ENCODE results near the gene AVEN. TPM values are rescaled to one million over a fixed set of nuclear protein-coding genes. Genes with fewer than 3 reads are reported as not detected.

The AVEN gene
- total RNA-seq, 4 donors from 2014 or later, result 7.7 to 12.9 (median 10.1) TPM

- intact Hi-C loops (cut with DNase I), result no loop called here
- H3K27me3 ChIP-seq, result no peaks in the 10 kb centered on the region
- peaks cover 4 to 8% of the 10 kb centered on the region in 2 donors for H3K4me1 ChIP-seq
- TF ChIP-seq, protein P1, sequence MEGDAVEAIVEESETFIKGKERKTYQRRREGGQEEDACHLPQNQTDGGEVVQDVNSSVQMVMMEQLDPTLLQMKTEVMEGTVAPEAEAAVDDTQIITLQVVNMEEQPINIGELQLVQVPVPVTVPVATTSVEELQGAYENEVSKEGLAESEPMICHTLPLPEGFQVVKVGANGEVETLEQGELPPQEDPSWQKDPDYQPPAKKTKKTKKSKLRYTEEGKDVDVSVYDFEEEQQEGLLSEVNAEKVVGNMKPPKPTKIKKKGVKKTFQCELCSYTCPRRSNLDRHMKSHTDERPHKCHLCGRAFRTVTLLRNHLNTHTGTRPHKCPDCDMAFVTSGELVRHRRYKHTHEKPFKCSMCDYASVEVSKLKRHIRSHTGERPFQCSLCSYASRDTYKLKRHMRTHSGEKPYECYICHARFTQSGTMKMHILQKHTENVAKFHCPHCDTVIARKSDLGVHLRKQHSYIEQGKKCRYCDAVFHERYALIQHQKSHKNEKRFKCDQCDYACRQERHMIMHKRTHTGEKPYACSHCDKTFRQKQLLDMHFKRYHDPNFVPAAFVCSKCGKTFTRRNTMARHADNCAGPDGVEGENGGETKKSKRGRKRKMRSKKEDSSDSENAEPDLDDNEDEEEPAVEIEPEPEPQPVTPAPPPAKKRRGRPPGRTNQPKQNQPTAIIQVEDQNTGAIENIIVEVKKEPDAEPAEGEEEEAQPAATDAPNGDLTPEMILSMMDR (IDR thresholded peaks at IDR 0.05), result no peak
- TF ChIP-seq POLR2A (IDR thresholded peaks at IDR 0.05), result no peak
- DNase-seq, result no peak
- no peaks in the 10 kb centered on the region for H3K9me3 ChIP-seq
- H3K27ac ChIP-seq, result no peak overlapping the region
- no peaks in the 10 kb centered on the region for H3K36me3 ChIP-seq
- H3K4me3 ChIP-seq (replicated peaks in 1 of 3), result no peak overlapping the region
- WGBS, 2 donors, result 79 to 90% methylated on average over 1 of the region's 1 CpG
Observed at GRCh38 chr15:34039790-34040113, 748 bp upstream of the AVEN start.

- peak; percentile 81 to 85 for DNase-seq
- Histone ChIP-seq H3K4me3 (replicated peaks in 1 of 3) (peak overlapping the region; percentile 36 to 91 (median 74)), H3K36me3 (no peaks in the 10 kb centered on the region), H3K27me3 (no peaks in the 10 kb centered on the region), H3K27ac (peak overlapping the region; percentile 76 to 79 (median 77)), H3K9me3 (no peaks in the 10 kb centered on the region), H3K4me1 (peaks cover 4 to 8% of the 10 kb centered on the region in 2 donors)
- TF ChIP-seq, protein P1 (IDR thresholded peaks at IDR 0.05), result no peak
- TF ChIP-seq POLR2A (IDR thresholded peaks at IDR 0.05), result peak in 1 of 2 donors; percentile 69
- intact Hi-C loops (cut with DNase I), result no loop called here
- WGBS, 2 donors, result 6 to 12% methylated on average over 8 to 19 of the region's 70 CpGs
Observed at GRCh38 chr15:34038023-34038870, 757 bp downstream of the AVEN start.

GRCh38 chr15:34031987-34032760 is 6.8 kb downstream of the AVEN start:
- TF ChIP-seq, protein P1 (IDR thresholded peaks at IDR 0.05), result no peak
- no peak for TF ChIP-seq POLR2A (IDR thresholded peaks at IDR 0.05)
- no peak overlapping the region for H3K27ac ChIP-seq
- H3K36me3 ChIP-seq, result no peaks in the 10 kb centered on the region
- 89 to 91% methylated on average over 10 of the region's 10 CpGs for WGBS, 2 donors
- H3K9me3 ChIP-seq, result no peaks in the 10 kb centered on the region
- no peaks in the 10 kb centered on the region for H3K4me1 ChIP-seq
- H3K27me3 ChIP-seq, result no peaks in the 10 kb centered on the region
- intact Hi-C loops (cut with DNase I), result no loop called here
- no peak for DNase-seq
- H3K4me3 ChIP-seq (replicated peaks in 1 of 3), result no peak overlapping the region

- Histone ChIP-seq H3K4me3 (replicated peaks in 1 of 3) (no peak overlapping the region), H3K9me3 (no peaks in the 10 kb centered on the region), H3K27ac (no peak overlapping the region), H3K4me1 (peaks cover 0 to 4% of the 10 kb centered on the region in 2 donors), H3K36me3 (no peaks in the 10 kb centered on the region), H3K27me3 (no peaks in the 10 kb centered on the region)
- no peak for DNase-seq
- WGBS, 2 donors, result 57 to 76% methylated on average over 3 of the region's 3 CpGs
- TF ChIP-seq, protein P1 (IDR thresholded peaks at IDR 0.05), result no peak
- no peak for TF ChIP-seq POLR2A (IDR thresholded peaks at IDR 0.05)
- intact Hi-C loops (cut with DNase I), result no loop called here
Observed at GRCh38 chr15:34027606-34028005, 11.4 kb downstream of the AVEN start.

DNA sequence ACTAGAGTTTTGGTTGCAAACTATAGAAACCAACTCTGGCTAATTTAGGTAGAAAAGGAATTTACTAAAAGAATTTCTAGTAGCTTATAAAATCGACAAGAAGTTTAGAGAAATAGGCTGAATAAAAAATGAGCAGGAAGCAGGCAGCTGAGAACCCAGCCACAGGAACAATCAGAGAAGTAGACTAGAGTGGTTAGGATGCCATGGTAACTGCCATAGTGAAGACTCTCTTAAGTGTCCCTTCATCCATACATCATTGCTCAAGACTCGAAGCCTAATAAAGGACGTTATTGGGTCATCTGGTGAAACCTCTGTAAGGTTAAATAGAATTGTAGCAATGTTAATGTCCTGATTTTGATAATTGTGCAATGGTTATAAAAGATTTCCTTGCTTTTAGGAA is 13.8 kb downstream of the AVEN start:
- H3K36me3 ChIP-seq, result no peaks in the 10 kb centered on the region
- no peak for TF ChIP-seq POLR2A (IDR thresholded peaks at IDR 0.05)
- TF ChIP-seq, protein P1 (IDR thresholded peaks at IDR 0.05), result no peak
- H3K27ac ChIP-seq, result peak overlapping the region; percentile 15 to 72 (median 45)
- no peak overlapping the region for H3K4me3 ChIP-seq (replicated peaks in 1 of 3)
- no peaks in the 10 kb centered on the region for H3K9me3 ChIP-seq
- WGBS, 2 donors, result 22 to 31% methylated on average over 3 of the region's 3 CpGs
- H3K4me1 ChIP-seq, result peaks cover 4 to 5% of the 10 kb centered on the region in 2 donors
- intact Hi-C loops (cut with DNase I), result no loop called here
- DNase-seq, result peak; percentile 42 to 46
- H3K27me3 ChIP-seq, result no peaks in the 10 kb centered on the region

Measured in thyroid gland (tissue), 4 donors.